ENCODE measurements around the gene PITPNM1. TPM values are rescaled to one million over a fixed set of nuclear protein-coding genes. Genes with fewer than 3 reads are reported as not detected.

Gene PITPNM1
- total RNA-seq, 4 donors from 2014 or later = 22.8 to 52.6 (median 47.2) TPM

DNA sequence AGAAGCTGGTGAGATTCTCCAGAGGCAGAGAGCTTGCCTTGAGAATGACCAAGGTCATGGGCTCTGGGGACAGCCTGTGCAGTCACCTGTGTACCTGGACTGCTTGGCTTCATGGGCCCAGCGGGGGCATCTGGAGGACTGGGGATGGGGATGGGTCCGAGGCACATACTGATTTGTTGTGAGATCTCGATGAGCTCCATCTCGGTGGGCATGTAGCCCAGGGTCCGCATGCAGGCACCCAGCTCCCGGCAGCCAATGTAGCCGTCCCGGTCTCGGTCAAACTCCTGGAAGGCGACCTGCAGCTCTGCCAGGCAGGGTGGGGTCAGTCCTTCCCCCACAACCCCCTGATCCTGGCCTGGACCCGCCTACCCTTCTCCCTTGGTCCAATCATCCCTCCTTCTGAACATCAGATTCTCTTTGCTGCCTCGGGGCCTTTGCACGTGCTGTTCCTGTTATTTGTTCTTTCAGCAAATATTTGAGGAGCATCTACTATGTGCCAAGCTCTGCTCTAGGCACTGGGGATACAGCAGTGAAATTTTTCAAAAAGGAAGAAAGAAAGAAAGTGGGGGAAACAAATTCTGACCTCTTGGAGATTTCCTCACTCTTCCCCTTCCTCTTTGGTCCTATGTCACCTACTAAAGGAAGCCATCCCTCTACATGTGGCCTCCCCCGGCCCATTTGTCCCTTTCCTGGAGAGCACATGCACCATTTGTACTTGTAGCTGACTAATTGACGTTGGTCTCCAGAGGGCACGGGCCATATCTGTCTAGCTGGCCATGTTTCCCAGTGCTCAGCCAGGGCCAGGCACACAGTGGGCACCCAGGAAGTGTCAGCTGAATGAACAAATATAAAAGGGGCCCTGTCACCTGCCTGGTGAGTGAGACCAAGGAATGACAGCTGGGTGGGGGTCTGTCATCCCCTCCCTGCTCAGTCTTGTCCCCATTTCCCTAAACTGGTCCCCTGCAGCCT is 16.0 kb upstream of the PITPNM1 start:
- H3K9me3 ChIP-seq = no peaks in the 10 kb centered on the region
- TF ChIP-seq POLR2A (IDR thresholded peaks at IDR 0.05) = no peak
- TF ChIP-seq, protein P1, sequence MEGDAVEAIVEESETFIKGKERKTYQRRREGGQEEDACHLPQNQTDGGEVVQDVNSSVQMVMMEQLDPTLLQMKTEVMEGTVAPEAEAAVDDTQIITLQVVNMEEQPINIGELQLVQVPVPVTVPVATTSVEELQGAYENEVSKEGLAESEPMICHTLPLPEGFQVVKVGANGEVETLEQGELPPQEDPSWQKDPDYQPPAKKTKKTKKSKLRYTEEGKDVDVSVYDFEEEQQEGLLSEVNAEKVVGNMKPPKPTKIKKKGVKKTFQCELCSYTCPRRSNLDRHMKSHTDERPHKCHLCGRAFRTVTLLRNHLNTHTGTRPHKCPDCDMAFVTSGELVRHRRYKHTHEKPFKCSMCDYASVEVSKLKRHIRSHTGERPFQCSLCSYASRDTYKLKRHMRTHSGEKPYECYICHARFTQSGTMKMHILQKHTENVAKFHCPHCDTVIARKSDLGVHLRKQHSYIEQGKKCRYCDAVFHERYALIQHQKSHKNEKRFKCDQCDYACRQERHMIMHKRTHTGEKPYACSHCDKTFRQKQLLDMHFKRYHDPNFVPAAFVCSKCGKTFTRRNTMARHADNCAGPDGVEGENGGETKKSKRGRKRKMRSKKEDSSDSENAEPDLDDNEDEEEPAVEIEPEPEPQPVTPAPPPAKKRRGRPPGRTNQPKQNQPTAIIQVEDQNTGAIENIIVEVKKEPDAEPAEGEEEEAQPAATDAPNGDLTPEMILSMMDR (IDR thresholded peaks at IDR 0.05) = no peak
- intact Hi-C loops (cut with DNase I) = no loop called here
- H3K27me3 ChIP-seq = no peaks in the 10 kb centered on the region
- no peak for DNase-seq
- no peaks in the 10 kb centered on the region for H3K4me1 ChIP-seq
- WGBS, 2 donors = 89 to 98% methylated on average over 13 to 15 of the region's 16 CpGs
- H3K27ac ChIP-seq = no peak overlapping the region
- no peaks in the 10 kb centered on the region for H3K36me3 ChIP-seq
- no peak overlapping the region for H3K4me3 ChIP-seq (replicated peaks in 1 of 3)

GRCh38 chr11:67519726-67520125 is 14.6 kb upstream of the PITPNM1 start:
- Histone ChIP-seq H3K27ac (no peak overlapping the region), H3K9me3 (no peaks in the 10 kb centered on the region), H3K4me1 (no peaks in the 10 kb centered on the region), H3K4me3 (replicated peaks in 1 of 3) (no peak overlapping the region), H3K36me3 (no peaks in the 10 kb centered on the region), H3K27me3 (no peaks in the 10 kb centered on the region)
- TF ChIP-seq POLR2A (IDR thresholded peaks at IDR 0.05) = no peak
- TF ChIP-seq, protein P1 (IDR thresholded peaks at IDR 0.05) = no peak
- WGBS, 2 donors = 90 to 93% methylated on average over 25 to 29 of the region's 32 CpGs
- no peak for DNase-seq
- intact Hi-C loops (cut with DNase I) = no loop called here

GRCh38 chr11:67517784-67518552 is 12.8 kb upstream of the PITPNM1 start:
- Histone ChIP-seq H3K9me3 (no peaks in the 10 kb centered on the region), H3K27me3 (no peaks in the 10 kb centered on the region), H3K36me3 (no peaks in the 10 kb centered on the region), H3K4me3 (replicated peaks in 1 of 3) (no peak overlapping the region), H3K27ac (no peak overlapping the region), H3K4me1 (no peaks in the 10 kb centered on the region)
- no peak for DNase-seq
- TF ChIP-seq, protein P1 (IDR thresholded peaks at IDR 0.05) = no peak
- TF ChIP-seq POLR2A (IDR thresholded peaks at IDR 0.05) = no peak
- intact Hi-C loops (cut with DNase I) = no loop called here
- 76 to 79% methylated on average over 10 of the region's 10 CpGs for WGBS, 2 donors

DNA sequence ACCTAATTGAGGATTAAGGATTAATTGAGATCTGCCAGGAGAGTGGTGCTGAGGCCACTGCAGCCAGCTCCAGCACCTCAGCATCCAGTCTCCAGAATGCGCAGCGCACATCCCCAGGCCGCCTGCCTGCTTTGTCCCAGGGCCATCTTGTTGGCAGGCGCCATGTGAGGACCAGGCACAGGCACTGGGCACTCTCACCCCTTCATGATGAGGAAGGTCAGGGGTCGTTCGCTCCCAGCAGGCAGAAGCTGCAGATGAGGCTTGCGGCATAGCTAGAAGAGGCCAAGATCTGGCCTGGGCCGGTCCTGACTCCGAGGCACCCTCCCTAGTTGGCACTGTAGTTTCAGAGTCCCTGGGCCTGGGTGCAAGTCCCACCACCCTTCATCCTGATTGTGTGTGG is 11.6 kb upstream of the PITPNM1 start:
- 85 to 93% methylated on average over 7 to 9 of the region's 9 CpGs for WGBS, 2 donors
- no peak for DNase-seq

More for the DNA sequence above, 11.6 kb upstream of the PITPNM1 start:
- Histone ChIP-seq H3K4me3 (replicated peaks in 1 of 3) (no peak overlapping the region), H3K36me3 (no peaks in the 10 kb centered on the region), H3K4me1 (no peaks in the 10 kb centered on the region), H3K9me3 (no peaks in the 10 kb centered on the region), H3K27ac (no peak overlapping the region), H3K27me3 (no peaks in the 10 kb centered on the region)
- TF ChIP-seq, protein P1 (IDR thresholded peaks at IDR 0.05) = no peak
- no peak for TF ChIP-seq POLR2A (IDR thresholded peaks at IDR 0.05)
- intact Hi-C loops (cut with DNase I) = no loop called here

All from thyroid gland (tissue), 4 donors.